GM12878 (cell line): ENCODE data around the gene SAYSD1. TPM values are rescaled to one million over a fixed set of nuclear protein-coding genes. Genes with fewer than 3 reads are reported as not detected.

Source experiments
- ATAC-seq: fragments of 200-7000 bp; cut with Tn5 transposase; 3 replicates; pipeline ENCODE4 v1.9.1; 2020; ENCODE audit warnings: mild to moderate bottlenecking, moderate library complexity
- BruUV-seq: library from RNA; stranded (reverse); fragments of 400-500 nt; replicated peaks from 2 replicates; lab custom pipeline; 2021; lab: Mats Ljungman, UMichigan
- CTCF ChIA-PET: fragments of 300-600 bp; sonication (Branson Sonifier 250); formaldehyde crosslinking; extraction: SDS; loops from one replicate; lab custom pipeline; 2021; ENCODE audit warnings: inconsistent platforms; lab: Yijun Ruan, JAX
- POLR2A ChIA-PET: fragments of 350-600 bp; formaldehyde crosslinking; extraction: SDS; loops from one replicate; lab custom pipeline; 2021; ENCODE audit warnings: inconsistent platforms; lab: Charles Lee
- RAD21 ChIA-PET: fragments of 300-600 bp; sonication (Branson Sonifier 250); formaldehyde crosslinking; loops from one replicate; lab custom pipeline; 2023; ENCODE audit warnings: antibody characterized with exemption; ENCODE audit not compliant: unreplicated experiment; lab: Charles Lee
- SMC1A ChIA-PET: fragments of 300-600 bp; sonication (Branson Sonifier 250); formaldehyde crosslinking; loops from one replicate; lab custom pipeline; 2023; ENCODE audit not compliant: unreplicated experiment, uncharacterized antibody; lab: Charles Lee
- DNase-seq: peaks from one replicate; pipeline ENCODE4 v3.0.0-alpha.2; 2011; ENCODE audit warnings: low read depth, low spot score
- FAIRE-seq: peaks from 3 replicates; lab custom pipeline; 2011; peaks lifted over from hg19 to GRCh38; lab: Jason Lieb, UNC
- H2AFZ ChIP-seq: 2 replicates; pipeline ENCODE4 v1.6.0; 2011; ENCODE audit warnings: low read depth, low read length, control low read depth; ENCODE audit not compliant: control insufficient read depth
- H3K27ac ChIP-seq: 2 replicates; pipeline ENCODE4 v1.5.1; 2011; ENCODE audit warnings: control low read depth; ENCODE audit not compliant: control insufficient read depth, insufficient read depth
- H3K27me3 ChIP-seq, 2 experiments: replicated peaks in 1 of 2; 2 replicates each; pipeline versions ENCODE4 v1.6.0 to v1.6.1; 2011; ENCODE audit warnings: low read length in 1 of 2; ENCODE audit not compliant: control insufficient read depth in 2 of 2, insufficient read depth in 2 of 2
- H3K36me3 ChIP-seq, 2 experiments: 2 replicates each; pipeline ENCODE4 v1.5.1; 2011; ENCODE audit warnings: low read length in 1 of 2; ENCODE audit not compliant: control insufficient read depth in 2 of 2, insufficient read depth in 2 of 2
- H3K4me1 ChIP-seq: 2 replicates; pipeline ENCODE4 v1.6.1; 2011; ENCODE audit warnings: mild to moderate bottlenecking, low read length, moderate library complexity, mixed read lengths; ENCODE audit not compliant: control insufficient read depth, insufficient read depth
- H3K4me2 ChIP-seq: 2 replicates; pipeline ENCODE4 v1.6.0; 2011; ENCODE audit warnings: control low read depth; ENCODE audit not compliant: control insufficient read depth, insufficient read depth
- H3K4me3 ChIP-seq: fragments of 200-600 bp; sonication (generic); 2 replicates; pipeline ENCODE4 v1.5.1; 2016
- H3K79me2 ChIP-seq: 2 replicates; pipeline ENCODE4 v1.6.0; 2011; ENCODE audit warnings: low read length; ENCODE audit not compliant: control insufficient read depth, insufficient read depth
- H3K9ac ChIP-seq: 2 replicates; pipeline ENCODE4 v1.8.0; 2011; ENCODE audit warnings: low read length, control low read depth, mixed read lengths; ENCODE audit not compliant: control insufficient read depth, insufficient read depth
- H3K9me3 ChIP-seq: replicated peaks from 3 replicates; pipeline ENCODE4 v1.5.1; 2011; ENCODE audit warnings: mild to moderate bottlenecking, low read length; ENCODE audit not compliant: control insufficient read depth, insufficient read depth
- H4K20me1 ChIP-seq: 2 replicates; pipeline ENCODE4 v1.6.0; 2011; ENCODE audit not compliant: control insufficient read depth, insufficient read depth
- CBFB ChIP-seq: IDR thresholded peaks from 2 replicates; pipeline ENCODE4 v1.6.1; 2016; ENCODE audit warnings: antibody characterized with exemption, low read depth
- CHD1 ChIP-seq: IDR thresholded peaks from 2 replicates; pipeline ENCODE4 v1.6.1; 2012; ENCODE audit warnings: low read depth, low read length, improper control_type of control experiment
- EP300 ChIP-seq, 2 experiments: fragments of 150-350 bp in 1 of 2; IDR thresholded peaks; 2 replicates each; pipeline ENCODE4 v1.6.1; 2011 to 2012; ENCODE audit warnings: low read depth in 2 of 2, low read length in 2 of 2, borderline replicate concordance in 1 of 2, improper control_type of control experiment in 1 of 2, inconsistent platforms in 1 of 2; ENCODE audit not compliant: control insufficient read depth in 1 of 2
- FOXK2 ChIP-seq: fragments of 450-650 bp; IDR thresholded peaks from 2 replicates; pipeline ENCODE4 v1.6.1; 2017; ENCODE audit warnings: mild to moderate bottlenecking, moderate library complexity
- IRF4 ChIP-seq: IDR thresholded peaks from 2 replicates; pipeline ENCODE4 v1.6.1; 2011; ENCODE audit warnings: low read depth, low read length
- JUND ChIP-seq: IDR thresholded peaks from 2 replicates; pipeline ENCODE4 v1.6.1; 2012; ENCODE audit warnings: low read depth, mild to moderate bottlenecking, low read length, improper control_type of control experiment, moderate library complexity
- KLF5 ChIP-seq: fragments of 450-650 bp; IDR thresholded peaks from 2 replicates; pipeline ENCODE4 v1.6.1; 2014; ENCODE audit warnings: mild to moderate bottlenecking; ENCODE audit not compliant: partially characterized antibody
- MYB ChIP-seq: fragments of 150-350 bp; IDR thresholded peaks from 2 replicates; pipeline ENCODE4 v1.6.1; 2014; ENCODE audit warnings: mild to moderate bottlenecking, low read depth, low read length, borderline replicate concordance
- PML ChIP-seq: IDR thresholded peaks from 2 replicates; pipeline ENCODE4 v1.6.1; 2012; ENCODE audit warnings: low read length, inconsistent platforms
- POLR2AphosphoS2 ChIP-seq: IDR thresholded peaks from 2 replicates; pipeline ENCODE4 v1.6.1; 2011; ENCODE audit warnings: low read depth, mild to moderate bottlenecking, low read length, improper control_type of control experiment, moderate library complexity
- RAD21 ChIP-seq: IDR thresholded peaks from 2 replicates; pipeline ENCODE4 v1.6.1; 2011; ENCODE audit warnings: mild to moderate bottlenecking, low read depth, low read length, moderate library complexity; ENCODE audit not compliant: insufficient read depth
- SMAD5 ChIP-seq: IDR thresholded peaks from 2 replicates; pipeline ENCODE4 v1.6.1; 2016; ENCODE audit warnings: antibody characterized with exemption, low read depth
- SREBF1 ChIP-seq: IDR thresholded peaks from 2 replicates; pipeline ENCODE4 v1.6.1; 2012; ENCODE audit warnings: mild to moderate bottlenecking, low read length
- SUPT20H ChIP-seq: IDR thresholded peaks from 2 replicates; pipeline ENCODE4 v1.6.1; 2011; ENCODE audit warnings: low read depth, mild to moderate bottlenecking, low read length, moderate library complexity, borderline replicate concordance; ENCODE audit not compliant: control insufficient read depth
- ZBTB33 ChIP-seq: fragments of 450-650 bp; IDR thresholded peaks from 2 replicates; pipeline ENCODE4 v1.6.1; 2017; ENCODE audit warnings: mild to moderate bottlenecking
- ZNF217 ChIP-seq: fragments of 450-650 bp; IDR thresholded peaks from 2 replicates; pipeline ENCODE4 v1.6.1; 2017; ENCODE audit warnings: antibody characterized with exemption, mild to moderate bottlenecking
- ZZZ3 ChIP-seq: IDR thresholded peaks from 2 replicates; pipeline ENCODE4 v1.6.1; 2011; ENCODE audit warnings: low read depth; ENCODE audit not compliant: control insufficient read depth, insufficient read length
- WGBS: methylation state at CpG from one replicate; pipeline ENCODE4 v1.1.6; 2016; ENCODE audit warnings: low lambda C conversion rate; ENCODE audit not compliant: insufficient replicate concordance, insufficient coverage; ENCODE audit errors: missing lambda C conversion rate; 5-methylcytosine and 5-hydroxymethylcytosine counted together
- in situ Hi-C: fragments of 300-500 bp; cut with MboI; formaldehyde crosslinking; loops from 9 replicates; pipeline ENCODE4 v1.14.3; 2018; ENCODE audit warnings: mixed read lengths
- intact Hi-C: fragments of 100-400 bp; cut with micrococcal nuclease; formaldehyde crosslinking; loops from one replicate; pipeline ENCODE4 v1.14.2; 2022; ENCODE audit not compliant: unreplicated experiment
- polyA plus RNA-seq, 11 experiments: library from polyadenylated mRNA; depleted of rRNA in 4 of 11; unstranded in 6 of 11; stranded (reverse) in 5 of 11; fragments of >200 nt; fragmentation: Nextera tagmentation in 4 of 11; fragmentation: Illumina TruSeq in 1 of 11; extraction: Ambion mirVana in 4 of 11; extraction: Trizol in 1 of 11; gene quantifications; 1 replicate in 1 of 11; 2 replicates in 10 of 11; pipeline versions ENCODE4 v1.2.1 to v1.2.3, GENCODE V29; 2011 to 2016; ENCODE audit warnings: inconsistent platforms in 2 of 11, missing spikeins in 2 of 11, low read depth in 1 of 11
- total RNA-seq, 4 experiments: library from RNA; depleted of rRNA in 3 of 4; stranded (reverse); fragments of >200 nt in 3 of 4; fragmentation: Illumina TruSeq in 1 of 4; extraction: Trizol in 1 of 4; gene quantifications; 2 replicates each; pipeline versions ENCODE4 v1.2.1 to v1.2.3, GENCODE V29; 2013 to 2021
- TF ChIP-seq, protein P1 (sequence below): IDR thresholded peaks from 2 replicates; pipeline ENCODE4 v1.6.1; 2011; ENCODE audit warnings: borderline replicate concordance, low read depth, mild to moderate bottlenecking, moderate library complexity, low read length; ENCODE audit not compliant: insufficient read depth, poor library complexity, severe bottlenecking
- TF ChIP-seq, protein P2 (sequence below): fragments of 450-650 bp; formaldehyde crosslinking; IDR thresholded peaks from 2 replicates; pipeline ENCODE4 v1.5.0; 2022; ENCODE audit warnings: mild to moderate bottlenecking, missing genetic modification characterization

Gene SAYSD1
- total and polyA plus RNA-seq, 10 of the 15 experiments (the other 5 are each of a cell fraction or from before 2014, with no cell fraction given), result 1.5 to 7.3 (median 6.4) TPM

DNA sequence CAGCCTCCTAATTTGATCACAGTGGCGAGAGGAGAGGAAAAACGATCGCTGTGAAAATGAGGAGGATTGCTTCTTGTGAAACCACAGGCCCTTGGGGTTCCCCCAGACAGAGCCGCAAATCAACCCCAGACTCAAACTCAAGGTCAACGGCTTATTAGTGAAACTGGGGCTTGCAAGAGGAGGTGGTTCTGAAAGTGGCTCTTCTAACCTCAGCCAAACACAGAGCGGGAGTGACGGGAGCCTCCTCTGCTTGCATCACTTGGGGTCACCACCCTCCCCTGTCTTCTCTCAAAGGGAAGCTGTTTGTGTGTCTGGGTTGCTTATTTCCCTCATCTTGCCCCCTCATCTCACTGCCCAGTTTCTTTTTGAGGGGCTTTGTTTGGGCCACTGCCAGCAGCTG, 28.7 kb downstream of the SAYSD1 start:
- H3K27ac ChIP-seq, result no peak overlapping the region
- H3K36me3 ChIP-seq, result no peaks in the 10 kb centered on the region
- in situ Hi-C loops, result no loop called here
- DNase-seq (peak; percentile 26), ATAC-seq (peak; percentile 91), FAIRE-seq (peak; percentile 54)
- H3K9me3 ChIP-seq, result no peaks in the 10 kb centered on the region
- intact Hi-C loops, result no loop called here
- peaks cover 10% of the 10 kb centered on the region for H3K4me1 ChIP-seq
- peaks cover 7% of the 10 kb centered on the region; the same call in 1 of the 2 replicates for H4K20me1 ChIP-seq
- SMC1A ChIA-PET, result interaction anchor here (0.7 kb wide), 1 partner anchor 32 kb away, joined by 3 read pairs; no protein-coding TSS in a partner anchor
- no TSS peak for BruUV-seq
- CTCF ChIA-PET, result interaction anchor here (0.6 to 1.4 kb wide), 2 partner anchors 57 to 570 kb away, joined by 4 read pairs; no protein-coding TSS in a partner anchor
- H3K4me2 ChIP-seq, result no peak overlapping the region; the same call in 1 of the 2 replicates
- RAD21 ChIA-PET, result no interaction called here
- H3K4me3 ChIP-seq, result no peak overlapping the region
- H3K27me3 ChIP-seq, result peaks cover 2 to 16% of the 10 kb centered on the region in 2 experiments
- no peak overlapping the region for H3K9ac ChIP-seq
- no peaks in the 10 kb centered on the region for H3K79me2 ChIP-seq
- POLR2A ChIA-PET, result no interaction called here
- H2AFZ ChIP-seq, result no peak overlapping the region
- under 1% methylated on average over 7 of the region's 7 CpGs for WGBS
- TF ChIP-seq SUPT20H (no peak), KLF5 (no peak), PML (no peak), ZBTB33 (no peak), CHD1 (no peak), SMAD5 (no peak), IRF4 (0 out of 2 replicates have a peak, but pooled peaks have one; percentile 25), RAD21 (no peak), EP300 (IDR thresholded peaks at IDR 0.05; ENCODE audit: borderline replicate concordance in 1 of 2, control insufficient read depth in 1 of 2, low read depth in 2 of 2, low read length in 2 of 2) (peak; percentile 17 to 38; a peak in 1 of 4 replicates), POLR2AphosphoS2 (no peak), ZZZ3 (no peak), CBFB (peak; percentile 73), MYB (no peak), ZNF217 (no peak), JUND (no peak), FOXK2 (no peak), SREBF1 (no peak)
- TF ChIP-seq, protein P1, sequence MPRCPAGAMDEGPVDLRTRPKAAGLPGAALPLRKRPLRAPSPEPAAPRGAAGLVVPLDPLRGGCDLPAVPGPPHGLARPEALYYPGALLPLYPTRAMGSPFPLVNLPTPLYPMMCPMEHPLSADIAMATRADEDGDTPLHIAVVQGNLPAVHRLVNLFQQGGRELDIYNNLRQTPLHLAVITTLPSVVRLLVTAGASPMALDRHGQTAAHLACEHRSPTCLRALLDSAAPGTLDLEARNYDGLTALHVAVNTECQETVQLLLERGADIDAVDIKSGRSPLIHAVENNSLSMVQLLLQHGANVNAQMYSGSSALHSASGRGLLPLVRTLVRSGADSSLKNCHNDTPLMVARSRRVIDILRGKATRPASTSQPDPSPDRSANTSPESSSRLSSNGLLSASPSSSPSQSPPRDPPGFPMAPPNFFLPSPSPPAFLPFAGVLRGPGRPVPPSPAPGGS, result no peak
- TF ChIP-seq, protein P2, sequence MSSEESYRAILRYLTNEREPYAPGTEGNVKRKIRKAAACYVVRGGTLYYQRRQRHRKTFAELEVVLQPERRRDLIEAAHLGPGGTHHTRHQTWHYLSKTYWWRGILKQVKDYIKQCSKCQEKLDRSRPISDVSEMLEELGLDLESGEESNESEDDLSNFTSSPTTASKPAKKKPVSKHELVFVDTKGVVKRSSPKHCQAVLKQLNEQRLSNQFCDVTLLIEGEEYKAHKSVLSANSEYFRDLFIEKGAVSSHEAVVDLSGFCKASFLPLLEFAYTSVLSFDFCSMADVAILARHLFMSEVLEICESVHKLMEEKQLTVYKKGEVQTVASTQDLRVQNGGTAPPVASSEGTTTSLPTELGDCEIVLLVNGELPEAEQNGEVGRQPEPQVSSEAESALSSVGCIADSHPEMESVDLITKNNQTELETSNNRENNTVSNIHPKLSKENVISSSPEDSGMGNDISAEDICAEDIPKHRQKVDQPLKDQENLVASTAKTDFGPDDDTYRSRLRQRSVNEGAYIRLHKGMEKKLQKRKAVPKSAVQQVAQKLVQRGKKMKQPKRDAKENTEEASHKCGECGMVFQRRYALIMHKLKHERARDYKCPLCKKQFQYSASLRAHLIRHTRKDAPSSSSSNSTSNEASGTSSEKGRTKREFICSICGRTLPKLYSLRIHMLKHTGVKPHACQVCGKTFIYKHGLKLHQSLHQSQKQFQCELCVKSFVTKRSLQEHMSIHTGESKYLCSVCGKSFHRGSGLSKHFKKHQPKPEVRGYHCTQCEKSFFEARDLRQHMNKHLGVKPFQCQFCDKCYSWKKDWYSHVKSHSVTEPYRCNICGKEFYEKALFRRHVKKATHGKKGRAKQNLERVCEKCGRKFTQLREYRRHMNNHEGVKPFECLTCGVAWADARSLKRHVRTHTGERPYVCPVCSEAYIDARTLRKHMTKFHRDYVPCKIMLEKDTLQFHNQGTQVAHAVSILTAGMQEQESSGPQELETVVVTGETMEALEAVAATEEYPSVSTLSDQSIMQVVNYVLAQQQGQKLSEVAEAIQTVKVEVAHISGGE (CRISPR knock-in tag), result no peak
